IPS-20b (cell line): Measurements from ENCODE around the gene NUP98.

ENCODE experiments used
- H3K27ac ChIP-seq: one replicate; pipeline ENCODE4 v1.5.1; 2013; ENCODE audit warnings: low read length
- H3K27me3 ChIP-seq: 2 replicates; pipeline ENCODE4 v1.6.1; 2013; ENCODE audit warnings: mild to moderate bottlenecking, low read length, inconsistent platforms; ENCODE audit not compliant: insufficient read depth
- H3K36me3 ChIP-seq: 2 replicates; pipeline ENCODE4 v1.6.1; 2013; ENCODE audit warnings: low read depth, mild to moderate bottlenecking, inconsistent platforms, low read length, moderate library complexity; ENCODE audit not compliant: insufficient read depth
- H3K4me1 ChIP-seq: 2 replicates; pipeline ENCODE4 v1.6.1; 2013; ENCODE audit warnings: mild to moderate bottlenecking, control low read depth, inconsistent platforms, low read length, moderate library complexity; ENCODE audit not compliant: insufficient read depth
- H3K4me3 ChIP-seq: 2 replicates; pipeline ENCODE4 v1.5.1; 2013; ENCODE audit warnings: mild to moderate bottlenecking, low read length, inconsistent platforms
- H3K9ac ChIP-seq: 2 replicates; pipeline ENCODE4 v1.6.1; 2013; ENCODE audit warnings: low read depth, mild to moderate bottlenecking, inconsistent platforms, low read length, moderate library complexity
- H3K9me3 ChIP-seq: 2 replicates; pipeline ENCODE4 v1.6.1; 2013; ENCODE audit warnings: mild to moderate bottlenecking, low read depth, low read length, inconsistent platforms; ENCODE audit not compliant: insufficient read depth

NUP98 gene

DNA sequence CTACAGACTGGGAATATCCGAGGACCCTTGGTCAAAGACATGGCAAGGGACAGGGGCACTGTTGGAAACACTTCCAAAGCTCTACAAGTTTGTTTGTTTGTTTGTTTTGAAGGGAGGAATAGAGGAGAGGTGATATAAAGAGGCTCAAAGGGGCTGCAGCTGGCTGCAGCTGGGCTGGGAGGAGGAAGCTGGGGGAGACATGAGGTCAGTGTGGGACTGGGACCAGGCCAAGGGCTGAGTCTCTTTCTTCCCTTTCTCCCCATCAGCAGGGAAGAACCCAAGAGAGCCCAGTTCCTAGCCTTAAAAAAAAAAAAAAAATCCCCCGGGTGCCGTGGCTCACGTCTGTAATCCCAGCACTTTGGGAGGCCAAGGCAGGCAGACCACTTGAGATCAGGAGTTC lies 38.4 kb upstream of the NUP98 start:
- no peak overlapping the region for H3K27ac ChIP-seq
- peaks cover 13% of the 10 kb centered on the region for H3K4me1 ChIP-seq
- H3K9ac ChIP-seq = no peak overlapping the region
- H3K4me3 ChIP-seq = no peak overlapping the region
- H3K36me3 ChIP-seq = peaks cover 12% of the 10 kb centered on the region
- H3K27me3 ChIP-seq = no peaks in the 10 kb centered on the region
- no peaks in the 10 kb centered on the region for H3K9me3 ChIP-seq

DNA sequence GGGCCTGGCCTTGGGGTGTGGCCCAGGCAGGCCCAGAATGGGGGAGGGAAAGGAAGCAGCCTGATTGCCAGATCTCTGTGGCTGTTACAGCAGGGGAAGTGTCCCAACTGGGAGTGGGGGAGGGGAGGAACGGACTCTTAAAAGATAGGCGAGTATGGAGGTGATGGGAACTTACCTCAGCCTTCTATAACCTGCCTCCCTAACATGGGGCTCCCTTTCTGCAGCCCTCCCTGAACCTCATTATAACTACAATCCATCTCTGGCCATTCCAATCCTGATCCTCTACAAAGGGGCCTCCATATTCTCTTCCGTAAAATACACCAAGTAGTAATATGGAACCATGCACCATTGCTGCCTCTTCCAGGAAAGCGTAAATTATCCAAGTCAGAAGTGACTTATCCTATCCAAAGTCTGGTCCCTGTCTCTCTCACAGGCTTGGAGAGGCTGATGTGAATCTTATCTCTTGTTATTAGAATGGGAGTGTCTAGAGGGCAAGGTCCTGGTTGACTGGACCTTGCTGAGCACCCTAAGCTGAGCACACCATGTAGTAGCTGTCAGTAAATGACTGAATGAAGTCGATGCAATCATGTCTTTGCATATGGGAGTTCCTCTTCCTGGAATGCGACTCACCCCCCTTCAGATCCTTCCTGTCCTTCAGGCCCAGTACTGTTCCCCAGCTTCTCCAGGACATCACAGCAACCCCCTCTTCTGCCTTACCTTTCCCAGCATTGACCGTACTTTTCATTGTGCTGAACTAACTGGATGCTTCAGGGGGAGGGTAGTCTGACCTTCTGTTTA lies 37.5 kb upstream of the NUP98 start:
- Histone ChIP-seq H3K4me1 (peaks cover 13% of the 10 kb centered on the region), H3K4me3 (no peak overlapping the region), H3K36me3 (peaks cover 20% of the 10 kb centered on the region), H3K27me3 (no peaks in the 10 kb centered on the region), H3K9me3 (no peaks in the 10 kb centered on the region), H3K27ac (no peak overlapping the region), H3K9ac (no peak overlapping the region)

DNA sequence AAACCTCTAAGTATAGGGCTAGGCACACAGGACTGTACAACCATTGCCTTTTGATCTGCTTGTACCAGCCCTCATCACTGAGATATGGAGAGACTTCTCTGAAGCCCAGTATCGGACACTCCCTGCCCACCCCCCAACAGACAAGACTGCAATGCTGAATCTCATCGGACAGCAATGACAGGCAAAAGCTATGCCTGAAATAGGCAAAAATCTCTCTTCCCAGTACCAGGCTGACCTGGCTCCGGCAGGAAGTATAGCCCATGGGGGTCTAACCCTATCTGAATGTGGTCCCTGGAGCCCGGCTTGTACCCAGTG lies 37.0 kb upstream of the NUP98 start:
- Histone ChIP-seq H3K27me3 (no peaks in the 10 kb centered on the region), H3K9me3 (no peaks in the 10 kb centered on the region), H3K4me1 (peaks cover 13% of the 10 kb centered on the region), H3K27ac (no peak overlapping the region), H3K4me3 (no peak overlapping the region), H3K36me3 (peaks cover 20% of the 10 kb centered on the region), H3K9ac (no peak overlapping the region)

DNA sequence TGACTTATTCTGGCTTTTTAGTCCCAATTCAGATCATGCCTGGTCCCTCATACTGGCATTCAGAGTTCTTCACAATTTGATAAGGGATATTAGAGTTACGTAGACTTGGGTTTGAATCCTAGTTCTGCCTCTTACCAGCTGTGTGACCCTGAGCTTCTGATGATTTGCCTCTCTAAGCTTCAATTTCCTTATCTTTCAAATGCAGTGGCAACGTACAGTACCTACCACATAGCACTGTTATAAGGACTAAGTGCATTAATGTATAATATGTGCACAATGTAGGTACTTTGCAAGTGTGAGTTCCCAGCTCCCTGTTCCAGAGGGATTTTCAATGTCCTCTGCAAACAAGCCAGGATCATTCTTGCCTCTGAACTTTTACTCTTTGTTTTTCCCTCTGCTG lies 36.1 kb upstream of the NUP98 start:
- H3K9me3 ChIP-seq = no peaks in the 10 kb centered on the region
- H3K36me3 ChIP-seq = peaks cover 20% of the 10 kb centered on the region; the same call in 1 of the 2 replicates
- no peaks in the 10 kb centered on the region for H3K27me3 ChIP-seq
- H3K27ac ChIP-seq = no peak overlapping the region
- no peak overlapping the region for H3K4me3 ChIP-seq
- H3K4me1 ChIP-seq = peaks cover 13% of the 10 kb centered on the region
- H3K9ac ChIP-seq = no peak overlapping the region

DNA sequence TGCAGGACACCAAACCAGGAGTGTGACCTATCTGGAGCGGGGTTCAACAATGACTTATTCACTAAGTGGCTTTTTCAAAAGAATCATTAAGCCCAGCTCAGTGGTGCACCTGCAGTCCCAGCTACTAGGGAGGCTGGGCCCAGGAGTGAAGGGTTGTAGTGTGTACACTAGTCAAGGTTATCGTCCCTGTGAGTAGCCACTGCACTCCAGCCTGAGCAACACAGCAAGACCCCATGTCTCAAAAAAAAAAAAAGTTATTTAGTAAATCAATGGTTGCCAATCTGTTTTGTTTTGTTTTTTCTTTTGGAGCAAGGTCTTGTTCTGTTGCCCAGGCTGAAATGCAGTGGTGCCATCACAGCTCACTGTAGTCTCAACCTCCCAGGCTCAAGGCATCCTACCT lies 35.5 kb upstream of the NUP98 start:
- Histone ChIP-seq H3K4me3 (no peak overlapping the region), H3K9ac (no peak overlapping the region), H3K27me3 (no peaks in the 10 kb centered on the region), H3K4me1 (peaks cover 13% of the 10 kb centered on the region), H3K9me3 (no peaks in the 10 kb centered on the region), H3K36me3 (peaks cover 26% of the 10 kb centered on the region), H3K27ac (no peak overlapping the region)

DNA sequence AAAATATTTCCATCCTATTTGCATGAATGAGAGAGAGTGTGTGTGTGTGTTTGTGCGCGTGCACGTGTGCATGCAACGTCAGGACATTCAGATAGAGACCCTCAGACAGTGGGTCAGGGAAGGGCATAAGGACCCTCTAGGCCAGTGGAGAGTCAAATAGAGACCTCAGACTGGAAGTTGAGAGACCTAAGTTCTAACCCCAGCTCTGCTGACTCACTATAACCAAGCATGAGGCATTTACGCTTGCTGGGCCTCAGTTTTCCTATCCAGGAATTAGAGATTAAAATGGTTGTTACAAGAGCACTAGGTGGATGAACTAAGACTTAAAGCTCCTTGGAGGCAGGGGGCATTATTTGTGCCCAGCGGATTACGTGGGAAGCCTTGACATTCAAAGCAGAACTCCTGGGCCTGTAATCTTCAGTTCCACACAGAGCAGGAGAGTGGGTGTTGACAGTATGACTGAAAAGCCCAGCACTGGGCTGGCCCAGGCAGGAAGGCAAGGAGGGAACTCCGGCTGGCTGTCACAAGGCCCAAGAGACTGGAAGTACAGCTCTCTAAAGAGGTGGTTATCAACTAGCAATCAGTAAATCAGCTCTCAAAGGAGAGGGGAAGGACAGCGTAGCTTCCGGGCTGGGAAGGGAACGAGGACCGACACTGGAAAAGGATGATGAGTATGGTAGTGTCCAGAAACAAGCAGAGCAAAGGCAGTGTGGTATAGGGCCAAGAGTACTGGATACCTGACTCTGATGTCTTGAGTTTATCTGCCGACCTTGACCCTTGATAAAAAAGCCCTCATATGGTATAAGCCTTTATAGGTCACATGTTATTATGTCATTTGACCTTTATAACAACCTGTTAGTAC lies 34.3 kb upstream of the NUP98 start:
- Histone ChIP-seq H3K4me3 (no peak overlapping the region), H3K4me1 (peaks cover 20% of the 10 kb centered on the region), H3K27me3 (no peaks in the 10 kb centered on the region), H3K9me3 (no peaks in the 10 kb centered on the region), H3K36me3 (peaks cover 34% of the 10 kb centered on the region), H3K27ac (no peak overlapping the region), H3K9ac (no peak overlapping the region)

DNA sequence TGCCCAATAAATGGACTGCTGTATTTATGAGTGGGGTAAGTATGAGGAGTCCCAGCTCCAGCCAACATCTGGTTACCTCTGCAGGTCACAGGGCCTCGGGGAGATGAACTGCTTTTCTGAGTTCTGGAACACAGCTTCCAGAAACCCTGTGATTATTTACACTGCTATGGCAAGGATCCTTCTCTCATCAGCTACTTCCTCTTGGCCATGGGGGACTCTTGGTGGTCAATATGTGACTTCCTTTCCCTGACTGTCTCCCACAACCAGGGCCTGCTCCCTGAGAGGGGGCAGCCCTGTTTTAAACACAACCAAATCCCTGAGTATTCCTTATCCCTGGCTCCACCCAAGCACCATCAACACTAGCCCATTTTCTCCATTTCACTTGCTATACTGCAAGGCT lies 33.4 kb upstream of the NUP98 start:
- H3K9me3 ChIP-seq = no peaks in the 10 kb centered on the region
- H3K9ac ChIP-seq = no peak overlapping the region
- peaks cover 26% of the 10 kb centered on the region for H3K4me1 ChIP-seq
- H3K36me3 ChIP-seq = peaks cover 39% of the 10 kb centered on the region
- H3K27ac ChIP-seq = no peak overlapping the region
- no peak overlapping the region for H3K4me3 ChIP-seq
- no peaks in the 10 kb centered on the region for H3K27me3 ChIP-seq

DNA sequence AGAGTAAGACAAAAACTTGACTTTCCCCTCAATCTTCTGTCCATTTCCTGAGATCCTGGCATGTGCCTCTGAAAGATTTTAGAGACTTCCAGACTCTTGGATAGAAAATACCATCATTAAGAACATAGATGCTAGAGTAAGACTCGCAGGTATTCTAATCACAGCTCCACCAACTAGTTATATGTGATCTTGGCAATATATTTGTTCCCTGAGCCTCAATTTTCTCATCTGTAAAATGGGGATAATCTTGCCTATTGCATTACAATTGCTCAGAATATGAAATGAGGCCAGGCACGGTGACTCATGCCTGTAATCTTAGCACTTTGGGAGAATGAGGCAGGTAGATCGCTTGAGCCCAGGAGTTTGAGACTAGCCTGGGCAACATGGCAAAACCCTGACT lies 32.7 kb upstream of the NUP98 start:
- Histone ChIP-seq H3K9ac (no peak overlapping the region), H3K9me3 (no peaks in the 10 kb centered on the region), H3K27me3 (no peaks in the 10 kb centered on the region), H3K27ac (no peak overlapping the region), H3K36me3 (peaks cover 43% of the 10 kb centered on the region), H3K4me1 (peaks cover 28% of the 10 kb centered on the region), H3K4me3 (no peak overlapping the region)

DNA sequence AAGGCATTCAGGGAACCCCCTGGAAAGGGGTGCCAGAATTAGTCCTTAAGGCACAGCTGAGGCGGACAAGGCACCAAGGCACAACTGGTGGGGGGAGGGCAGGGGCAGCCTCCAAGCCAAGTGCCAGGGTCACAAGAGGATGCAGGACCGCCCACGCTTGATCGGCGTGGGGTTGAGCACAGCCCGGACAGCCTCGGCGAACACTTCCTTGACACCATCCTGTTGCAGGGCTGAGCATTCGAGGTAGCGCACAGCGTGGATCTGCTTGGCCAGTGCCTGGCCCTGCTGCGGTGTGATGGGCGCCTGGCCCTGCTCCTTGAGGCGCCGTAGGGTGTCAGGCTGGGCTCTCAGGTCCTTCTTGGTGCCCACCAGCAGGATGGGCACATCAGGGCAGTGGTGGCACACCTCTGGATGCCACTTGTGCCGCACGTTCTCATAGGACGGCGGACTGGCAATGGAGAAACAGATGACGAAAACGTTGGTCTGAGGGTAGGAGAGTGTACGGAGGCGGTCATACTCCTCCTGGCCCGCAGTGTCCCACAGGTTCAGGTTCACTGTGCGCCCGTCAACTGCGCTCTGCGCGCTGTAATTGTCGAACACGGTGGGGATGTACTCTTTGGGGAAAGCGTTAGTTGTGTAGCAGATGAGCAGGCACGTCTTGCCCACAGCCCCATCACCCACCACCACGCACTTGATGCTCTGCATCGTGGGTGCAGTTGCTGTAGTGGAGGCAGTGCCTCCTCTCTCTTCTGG lies 30.3 kb upstream of the NUP98 start:
- Histone ChIP-seq H3K9ac (peak overlapping the region; percentile 21; the same call in 1 of the 2 replicates), H3K36me3 (peaks cover 43% of the 10 kb centered on the region), H3K9me3 (no peaks in the 10 kb centered on the region), H3K27me3 (no peaks in the 10 kb centered on the region), H3K4me3 (no peak overlapping the region), H3K27ac (peak overlapping the region; percentile 48), H3K4me1 (peaks cover 22% of the 10 kb centered on the region)

DNA sequence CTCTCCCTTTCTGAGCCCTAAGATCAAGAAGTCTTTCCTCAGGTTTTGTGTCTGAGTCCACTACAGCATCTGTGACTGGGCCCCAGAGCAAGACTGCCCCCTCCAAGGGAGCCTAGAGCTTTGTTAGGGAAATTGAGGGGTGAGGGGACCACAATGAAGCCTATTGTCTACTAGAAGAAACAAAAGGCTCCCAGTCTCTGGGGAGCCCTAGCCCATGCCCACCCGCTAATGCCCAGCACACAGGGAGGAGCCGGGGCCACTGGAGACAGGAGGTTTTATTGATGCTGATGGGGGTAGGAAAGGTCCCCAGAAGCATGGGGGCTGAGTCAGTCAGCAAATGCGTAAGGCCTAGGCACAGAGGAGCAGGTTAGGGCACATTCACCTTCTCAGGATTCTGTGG lies 29.4 kb upstream of the NUP98 start:
- H3K4me1 ChIP-seq = peaks cover 22% of the 10 kb centered on the region
- peak overlapping the region; percentile 48 for H3K27ac ChIP-seq
- H3K9me3 ChIP-seq = no peaks in the 10 kb centered on the region
- peak overlapping the region; percentile 26; the same call in 1 of the 2 replicates for H3K4me3 ChIP-seq
- H3K36me3 ChIP-seq = peaks cover 38% of the 10 kb centered on the region
- H3K27me3 ChIP-seq = no peaks in the 10 kb centered on the region
- peak overlapping the region; percentile 21; the same call in 1 of the 2 replicates for H3K9ac ChIP-seq

DNA sequence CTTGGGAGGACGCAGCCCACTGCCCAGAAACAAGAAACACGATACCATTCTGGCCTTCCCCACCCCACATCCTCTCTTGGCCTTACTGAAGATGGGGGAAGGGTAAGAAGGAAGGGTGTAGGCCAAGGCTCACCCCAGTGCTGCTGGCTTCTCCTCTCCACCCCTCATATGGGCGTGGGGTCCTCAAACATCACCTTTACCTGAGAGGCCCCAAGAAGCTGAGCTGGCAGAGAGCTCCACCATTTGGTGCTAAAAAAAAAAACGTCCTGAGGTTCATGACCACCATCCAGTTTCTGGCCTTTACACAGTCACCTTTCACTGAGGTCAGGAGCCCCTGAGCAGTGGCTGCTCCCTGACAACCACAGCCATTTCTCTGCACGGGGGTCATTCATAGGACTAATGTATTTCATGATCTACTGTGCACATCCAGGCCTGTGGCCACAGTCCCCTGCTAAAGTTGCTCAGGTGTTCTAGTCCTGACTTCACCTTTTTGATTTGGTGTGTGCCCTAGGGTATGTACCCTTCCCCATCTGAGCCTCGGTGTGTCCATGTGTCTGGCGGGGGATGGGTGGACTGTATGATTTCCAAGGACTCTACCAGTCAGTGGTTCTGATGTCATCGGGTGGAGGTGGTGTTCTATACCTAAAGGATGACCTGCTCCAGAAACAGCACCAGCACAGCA lies 28.3 kb upstream of the NUP98 start:
- Histone ChIP-seq H3K36me3 (peaks cover 41% of the 10 kb centered on the region), H3K9me3 (no peaks in the 10 kb centered on the region), H3K4me3 (no peak overlapping the region), H3K9ac (peak overlapping the region; percentile 2; the same call in 1 of the 2 replicates), H3K4me1 (peaks cover 22% of the 10 kb centered on the region), H3K27me3 (no peaks in the 10 kb centered on the region), H3K27ac (peak overlapping the region; percentile 79)
